CD14-positive monocyte (primary cell): ENCODE data around the gene CTBP2. TPM values are rescaled to one million over a fixed set of nuclear protein-coding genes. Genes with fewer than 3 reads are reported as not detected.
A peak's percentile ranks its signal among the peaks of the same experiment; 100 is the strongest.

Experiments used
- DNase-seq, 3 donors: peaks; one replicate each; pipeline ENCODE4 v3.0.0-alpha.2; 2011 to 2022
- H2AFZ ChIP-seq: 2 replicates; pipeline ENCODE4 v1.6.0; 2012; ENCODE audit warnings: mild to moderate bottlenecking, low read depth, low read length, inconsistent platforms; ENCODE audit not compliant: insufficient read depth, poor library complexity, severe bottlenecking
- H3K27ac ChIP-seq, 2 donors: 1 replicate in 1 of 2; 2 replicates in 1 of 2; pipeline ENCODE4 v1.5.1; 2012 to 2013; ENCODE audit warnings: low read length in 2 of 2, control low read depth in 1 of 2, inconsistent platforms in 1 of 2, low read depth in 1 of 2, mild to moderate bottlenecking in 1 of 2
- H3K27me3 ChIP-seq, 2 donors: one replicate each; pipeline versions ENCODE4 v1.6.0 to v1.6.1; 2011 to 2013; ENCODE audit warnings: low read length in 2 of 2; ENCODE audit not compliant: control insufficient read depth in 2 of 2, insufficient read depth in 2 of 2
- H3K36me3 ChIP-seq, 2 donors: replicated peaks in 1 of 2; 1 replicate in 1 of 2; 2 replicates in 1 of 2; pipeline versions ENCODE4 v1.5.1 to v1.6.1; 2012 to 2013; ENCODE audit warnings: low read length in 2 of 2, control low read depth in 1 of 2, inconsistent platforms in 1 of 2, mild to moderate bottlenecking in 1 of 2; ENCODE audit not compliant: insufficient read depth in 2 of 2, control insufficient read depth in 1 of 2
- H3K4me1 ChIP-seq, 2 donors: 1 replicate in 1 of 2; 2 replicates in 1 of 2; pipeline versions ENCODE4 v1.5.1 to v1.6.1; 2012 to 2013; ENCODE audit warnings: low read length in 2 of 2, control low read depth in 1 of 2, inconsistent platforms in 1 of 2, mild to moderate bottlenecking in 1 of 2, moderate library complexity in 1 of 2; ENCODE audit not compliant: insufficient read depth in 2 of 2, control insufficient read depth in 1 of 2
- H3K4me2 ChIP-seq: replicated peaks from 2 replicates; pipeline ENCODE3; 2012; ENCODE audit warnings: low read length, moderate library complexity, mild to moderate bottlenecking; ENCODE audit not compliant: poor library complexity, severe bottlenecking; ENCODE audit errors: extremely low read depth
- H3K4me3 ChIP-seq, 3 experiments: fragments of 200-600 bp in 1 of 3; sonication (generic) in 1 of 3; replicated peaks in 1 of 3; 1 replicate in 2 of 3; 2 replicates in 1 of 3; pipeline ENCODE4 v1.5.1; 2011 to 2013; ENCODE audit warnings: low read length in 3 of 3, mild to moderate bottlenecking in 3 of 3, control low read depth in 2 of 3, low read depth in 2 of 3, inconsistent platforms in 1 of 3, moderate library complexity in 1 of 3
- H3K79me2 ChIP-seq: 2 replicates; pipeline ENCODE4 v1.6.0; 2012; ENCODE audit warnings: mild to moderate bottlenecking, control low read depth, inconsistent platforms, low read length, moderate library complexity; ENCODE audit not compliant: insufficient read depth
- H3K9ac ChIP-seq: 2 replicates; pipeline ENCODE4 v1.6.0; 2017; ENCODE audit warnings: low read length, mild to moderate bottlenecking; ENCODE audit not compliant: insufficient read depth, poor library complexity, severe bottlenecking
- H3K9me3 ChIP-seq, 2 donors: replicated peaks in 1 of 2; 1 replicate in 1 of 2; 2 replicates in 1 of 2; pipeline versions ENCODE4 v1.5.1 to v1.6.1; 2012 to 2013; ENCODE audit warnings: low read length in 2 of 2, control low read depth in 1 of 2; ENCODE audit not compliant: control insufficient read depth in 1 of 2, insufficient read depth in 1 of 2
- H4K20me1 ChIP-seq: 2 replicates; pipeline ENCODE4 v1.6.0; 2012; ENCODE audit warnings: mild to moderate bottlenecking, low read length, control low read depth, moderate library complexity; ENCODE audit not compliant: insufficient read depth
- H3K27ac Mint-ChIP-seq, 7 donors: one replicate each; pipeline ENCODE4 v1.8.0; 2020; ENCODE audit warnings: mild to moderate bottlenecking in 7 of 7, mixed read lengths in 7 of 7, moderate library complexity in 6 of 7, inconsistent platforms in 2 of 7
- H3K27me3 Mint-ChIP-seq, 3 donors: one replicate each; pipeline ENCODE4 v1.8.0; 2021 to 2022; ENCODE audit warnings: low read depth in 3 of 3, mild to moderate bottlenecking in 3 of 3, mixed read lengths in 3 of 3, moderate library complexity in 3 of 3, inconsistent platforms in 1 of 3
- H3K36me3 Mint-ChIP-seq, 2 donors: one replicate each; pipeline ENCODE4 v1.8.0; 2020; ENCODE audit warnings: mixed read lengths in 2 of 2, inconsistent platforms in 1 of 2, mild to moderate bottlenecking in 1 of 2
- H3K4me1 Mint-ChIP-seq: one replicate; pipeline ENCODE4 v1.8.0; 2020; ENCODE audit warnings: mild to moderate bottlenecking, mixed read lengths
- H3K4me3 Mint-ChIP-seq, 2 donors: one replicate each; pipeline ENCODE4 v1.8.0; 2020; ENCODE audit warnings: mild to moderate bottlenecking in 2 of 2, mixed read lengths in 2 of 2, moderate library complexity in 1 of 2
- H3K9me3 Mint-ChIP-seq, 7 donors: one replicate each; pipeline ENCODE4 v1.8.0; 2020 to 2022; ENCODE audit warnings: mixed read lengths in 7 of 7, mild to moderate bottlenecking in 6 of 7, moderate library complexity in 6 of 7, inconsistent platforms in 2 of 7
- WGBS: methylation state at CpG from one replicate; pipeline ENCODE4 v1.1.5; 2013; ENCODE audit warnings: missing lambda C conversion rate; ENCODE audit not compliant: insufficient coverage; 5-methylcytosine and 5-hydroxymethylcytosine counted together
- intact Hi-C, 2 donors: fragments of 100-400 bp; cut with micrococcal nuclease; formaldehyde crosslinking; loops; one replicate each; pipeline versions ENCODE4 v1.15.0 to v1.15.1; 2023
- polyA plus RNA-seq, 3 donors: library from polyadenylated mRNA; depleted of rRNA in 1 of 3; unstranded in 2 of 3; stranded (reverse) in 1 of 3; fragments of 300-500 nt in 2 of 3; fragments of >200 nt in 1 of 3; fragmentation: Illumina TruSeq in 2 of 3; gene quantifications; 1 replicate in 2 of 3; 2 replicates in 1 of 3; pipeline ENCODE4 v1.2.3, GENCODE V29; 2012 to 2021
- TF ChIP-seq, protein P1 (sequence below): fragments of 200-600 bp; IDR thresholded peaks from one replicate; pipeline ENCODE4 v1.8.0; 2022; ENCODE audit warnings: antibody characterized with exemption, mild to moderate bottlenecking

Gene CTBP2
- polyA plus RNA-seq, 3 donors = 40.9 to 87.1 (median 41.1) TPM

DNA sequence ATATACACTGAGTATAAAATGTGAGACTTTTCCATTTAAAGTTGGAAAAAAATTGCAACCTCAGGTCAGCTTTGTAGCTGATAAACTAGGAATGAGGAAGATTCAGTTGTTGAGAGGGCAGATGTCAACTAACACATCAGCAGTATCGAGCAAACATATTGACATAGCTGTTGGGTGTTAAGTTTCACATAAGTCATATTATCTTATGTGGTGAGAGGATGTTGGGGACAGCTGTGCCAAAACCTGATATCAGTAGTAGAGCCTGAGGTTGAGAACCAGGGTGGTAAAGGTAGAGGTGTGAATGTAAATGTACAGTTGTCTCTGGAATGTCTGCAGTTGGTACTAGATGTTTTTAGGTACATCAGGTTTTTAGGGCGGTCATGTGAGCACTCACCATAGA is 213.4 kb downstream of the CTBP2 start:
- H3K79me2 ChIP-seq = peaks cover 85% of the 10 kb centered on the region
- Mint-ChIP-seq H3K36me3 (peaks cover 27% of the 10 kb centered on the region in 2 donors), H3K4me1 (peaks cover 24% of the 10 kb centered on the region), H3K4me3 (no peak overlapping the region), H3K27me3 (no peaks in the 10 kb centered on the region), H3K9me3 (no peaks in the 10 kb centered on the region), H3K27ac (no peak overlapping the region)
- H3K27me3 ChIP-seq = no peaks in the 10 kb centered on the region
- no peak overlapping the region for H3K27ac ChIP-seq
- WGBS = 100% methylated on average over 1 of the region's 2 CpGs
- H3K36me3 ChIP-seq = peaks cover 4 to 35% of the 10 kb centered on the region in 2 donors
- intact Hi-C loops = no loop called here
- DNase-seq = no peak
- peaks cover 93% of the 10 kb centered on the region for H4K20me1 ChIP-seq
- no peak overlapping the region for H2AFZ ChIP-seq
- no peak overlapping the region for H3K4me2 ChIP-seq
- H3K4me1 ChIP-seq = peaks cover 5 to 18% of the 10 kb centered on the region in 2 donors
- no peak overlapping the region for H3K4me3 ChIP-seq
- H3K9ac ChIP-seq = no peak overlapping the region
- TF ChIP-seq, protein P1, sequence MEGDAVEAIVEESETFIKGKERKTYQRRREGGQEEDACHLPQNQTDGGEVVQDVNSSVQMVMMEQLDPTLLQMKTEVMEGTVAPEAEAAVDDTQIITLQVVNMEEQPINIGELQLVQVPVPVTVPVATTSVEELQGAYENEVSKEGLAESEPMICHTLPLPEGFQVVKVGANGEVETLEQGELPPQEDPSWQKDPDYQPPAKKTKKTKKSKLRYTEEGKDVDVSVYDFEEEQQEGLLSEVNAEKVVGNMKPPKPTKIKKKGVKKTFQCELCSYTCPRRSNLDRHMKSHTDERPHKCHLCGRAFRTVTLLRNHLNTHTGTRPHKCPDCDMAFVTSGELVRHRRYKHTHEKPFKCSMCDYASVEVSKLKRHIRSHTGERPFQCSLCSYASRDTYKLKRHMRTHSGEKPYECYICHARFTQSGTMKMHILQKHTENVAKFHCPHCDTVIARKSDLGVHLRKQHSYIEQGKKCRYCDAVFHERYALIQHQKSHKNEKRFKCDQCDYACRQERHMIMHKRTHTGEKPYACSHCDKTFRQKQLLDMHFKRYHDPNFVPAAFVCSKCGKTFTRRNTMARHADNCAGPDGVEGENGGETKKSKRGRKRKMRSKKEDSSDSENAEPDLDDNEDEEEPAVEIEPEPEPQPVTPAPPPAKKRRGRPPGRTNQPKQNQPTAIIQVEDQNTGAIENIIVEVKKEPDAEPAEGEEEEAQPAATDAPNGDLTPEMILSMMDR = no peak
- no peaks in the 10 kb centered on the region for H3K9me3 ChIP-seq

DNA sequence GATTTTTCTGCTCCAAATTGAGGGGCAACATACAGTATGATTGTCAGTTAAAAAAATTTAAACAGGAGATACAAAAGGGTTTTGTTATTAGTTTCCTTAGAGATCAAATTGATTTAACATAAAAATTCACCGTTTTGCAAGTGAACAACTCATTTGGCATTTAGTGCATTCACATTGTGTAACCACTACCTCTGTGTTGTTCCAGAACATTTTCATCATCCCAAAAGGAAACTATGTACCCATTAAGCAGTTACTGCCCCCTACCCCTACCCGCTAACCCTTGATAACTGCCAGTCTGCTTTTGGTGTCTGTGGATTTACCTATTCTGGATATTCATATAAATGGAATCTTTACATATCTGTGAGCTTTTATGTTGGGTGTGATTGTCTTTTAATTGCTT is 215.4 kb downstream of the CTBP2 start:
- Mint-ChIP-seq H3K4me3 (no peak overlapping the region), H3K36me3 (peaks cover 25 to 26% of the 10 kb centered on the region in 2 donors), H3K9me3 (no peaks in the 10 kb centered on the region), H3K27me3 (no peaks in the 10 kb centered on the region), H3K4me1 (peaks cover 26% of the 10 kb centered on the region), H3K27ac (peak overlapping the region in 1 of 7 donors; percentile 79)
- no peak overlapping the region for H3K4me3 ChIP-seq
- peaks cover 5 to 18% of the 10 kb centered on the region in 2 donors for H3K4me1 ChIP-seq
- peaks cover 95% of the 10 kb centered on the region for H4K20me1 ChIP-seq
- no peak overlapping the region for H2AFZ ChIP-seq
- WGBS = no CpG with 5 or more reads among the region's 2 CpGs
- no peak for DNase-seq
- intact Hi-C loops = no loop called here
- no peaks in the 10 kb centered on the region for H3K9me3 ChIP-seq
- no peak overlapping the region for H3K9ac ChIP-seq
- no peak overlapping the region for H3K4me2 ChIP-seq
- TF ChIP-seq, protein P1 = no peak
- H3K79me2 ChIP-seq = peaks cover 90% of the 10 kb centered on the region
- H3K27ac ChIP-seq = no peak overlapping the region
- peaks cover 4 to 35% of the 10 kb centered on the region in 2 donors for H3K36me3 ChIP-seq
- H3K27me3 ChIP-seq = no peaks in the 10 kb centered on the region
